Kidney (tissue), 14 donors: ENCODE data around the gene DNAJC1. TPM values are rescaled to one million over a fixed set of nuclear protein-coding genes. Genes with fewer than 3 reads are reported as not detected.

Source experiments
- DNase-seq, 5 donors: peaks; one replicate each; pipeline ENCODE4 v3.0.0-alpha.2; 2013 to 2020
- FAIRE-seq: peaks from 2 replicates; lab custom pipeline; 2012; peaks lifted over from hg19 to GRCh38; lab: Jason Lieb, UNC
- H3K27ac ChIP-seq, 2 donors: one replicate each; pipeline ENCODE4 v1.7.0; 2013; ENCODE audit warnings: low read depth in 2 of 2, low read length in 2 of 2, inconsistent platforms in 1 of 2
- H3K27me3 ChIP-seq: one replicate; pipeline ENCODE4 v1.7.1; 2013; ENCODE audit warnings: low read length, inconsistent platforms; ENCODE audit not compliant: control insufficient read depth, insufficient read depth
- H3K36me3 ChIP-seq, 3 donors: one replicate each; pipeline versions ENCODE4 v1.7.0 to v1.7.1; 2013; ENCODE audit warnings: low read length in 3 of 3, control low read depth in 1 of 3, inconsistent platforms in 1 of 3; ENCODE audit not compliant: insufficient read depth in 3 of 3, control insufficient read depth in 2 of 3
- H3K4me1 ChIP-seq, 3 donors: one replicate each; pipeline versions ENCODE4 v1.7.0 to v1.7.1; 2013; ENCODE audit warnings: low read length in 3 of 3, inconsistent platforms in 1 of 3, low read depth in 1 of 3; ENCODE audit not compliant: control insufficient read depth in 2 of 3, insufficient read depth in 2 of 3
- H3K4me3 ChIP-seq, 3 donors: one replicate each; pipeline versions ENCODE4 v1.7.0 to v1.8.1; 2013; ENCODE audit warnings: low read length in 3 of 3, control low read depth in 1 of 3, inconsistent platforms in 1 of 3
- H3K9ac ChIP-seq, 3 donors: one replicate each; pipeline versions ENCODE4 v1.7.0 to v1.7.1; 2013; ENCODE audit warnings: low read length in 3 of 3, control low read depth in 1 of 3, inconsistent platforms in 1 of 3
- H3K9me3 ChIP-seq, 3 donors: one replicate each; pipeline versions ENCODE4 v1.7.0 to v1.7.1; 2013; ENCODE audit warnings: low read length in 3 of 3, control low read depth in 1 of 3, inconsistent platforms in 1 of 3; ENCODE audit not compliant: control insufficient read depth in 2 of 3, insufficient read depth in 1 of 3
- CTCF ChIP-seq: IDR thresholded peaks from 3 replicates; pipeline ENCODE4 v1.5.1; 2012; ENCODE audit warnings: mild to moderate bottlenecking, moderate library complexity, borderline replicate concordance; ENCODE audit not compliant: insufficient read depth; ENCODE audit errors: extremely low read depth
- intact Hi-C: fragments of 100-400 bp; cut with DNase I; formaldehyde crosslinking; loops from one replicate; pipeline ENCODE4 v1.11.1; 2022
- polyA plus RNA-seq: library from polyadenylated mRNA; stranded (reverse); fragments of 350-450 nt; fragmentation: Illumina TruSeq; extraction: RNeasy Lipid Tissue Mini Kit (QIAGEN cat#74804); gene quantifications from one replicate; pipeline ENCODE4 v1.2.3, GENCODE V29; 2014; ENCODE audit warnings: low read depth, low replicate concordance; ENCODE audit not compliant: insufficient read depth
- total RNA-seq: library from RNA; stranded (reverse); fragmentation: NEBNext Ultra II Directional; extraction: Animal tissue kit (Norgen Biotek cat#: 25700); gene quantifications from one replicate; pipeline ENCODE4 v1.2.1, GENCODE V29; 2021
- donor health status: control.
- donor health status: control.
- donor health status: control.
- donor health status: control.
- donor health status: control.
- donor health status: DM: yes; HTN: yes; CAD: no.
- donor health status: Normal renal cell carcinoma (clear cell type).

DNAJC1 gene
- total and polyA plus RNA-seq, 2 donors from 2014 or later: 33.4 to 34.8 TPM

GRCh38 chr10:21756707-21757106 lies 246.8 kb downstream of the DNAJC1 start:
- no peak for FAIRE-seq
- intact Hi-C loops: no loop called here
- DNase-seq: no peak
- Histone ChIP-seq H3K9ac (no peak overlapping the region), H3K4me3 (no peak overlapping the region), H3K27me3 (no peaks in the 10 kb centered on the region), H3K27ac (no peak overlapping the region), H3K36me3 (peaks cover 0 to 15% (median 5%) of the 10 kb centered on the region in 3 donors), H3K4me1 (no peaks in the 10 kb centered on the region), H3K9me3 (no peaks in the 10 kb centered on the region)
- TF ChIP-seq CTCF: no peak

- Histone ChIP-seq H3K36me3 (peaks cover 0 to 15% (median 5%) of the 10 kb centered on the region in 3 donors), H3K27ac (no peak overlapping the region), H3K27me3 (no peaks in the 10 kb centered on the region), H3K9me3 (no peaks in the 10 kb centered on the region), H3K4me1 (no peaks in the 10 kb centered on the region), H3K4me3 (no peak overlapping the region), H3K9ac (no peak overlapping the region)
- intact Hi-C loops: no loop called here
- DNase-seq (peak in 1 of 5 donors; percentile 39), FAIRE-seq (no peak)
- TF ChIP-seq CTCF: no peak
Observed at GRCh38 chr10:21754410-21755011, 249.0 kb downstream of the DNAJC1 start.

- no peak for TF ChIP-seq CTCF
- intact Hi-C loops: no loop called here
- Histone ChIP-seq H3K9me3 (no peaks in the 10 kb centered on the region), H3K4me1 (no peaks in the 10 kb centered on the region), H3K9ac (no peak overlapping the region), H3K4me3 (no peak overlapping the region), H3K27ac (no peak overlapping the region), H3K27me3 (no peaks in the 10 kb centered on the region), H3K36me3 (peaks cover 0 to 7% (median 2%) of the 10 kb centered on the region in 3 donors)
- FAIRE-seq (no peak), DNase-seq (peak in 3 of 5 donors; percentile 31 to 58 (median 34))
Observed at GRCh38 chr10:21753497-21754270, 249.8 kb downstream of the DNAJC1 start.
